Transverse colon (tissue), 3 donors: ENCODE results near the gene TCTN2.

Experiments
- CTCF ChIP-seq, 5 experiments: fragments of 200-600 bp in 3 of 5; fragments of 450-650 bp in 2 of 5; sonication (generic) in 3 of 5; IDR thresholded peaks; 1 replicate in 2 of 5; 2 replicates in 3 of 5; pipeline ENCODE4 v1.5.1; 2016 to 2017; ENCODE audit warnings: antibody characterized with exemption in 5 of 5, inconsistent platforms in 3 of 5, mild to moderate bottlenecking in 2 of 5, moderate library complexity in 1 of 5
- EP300 ChIP-seq: sonication (generic); formaldehyde crosslinking; IDR thresholded peaks from one replicate; pipeline ENCODE4 v1.6.1; 2017; ENCODE audit warnings: antibody characterized with exemption, low read depth
- POLR2A ChIP-seq: fragments of 450-650 bp; IDR thresholded peaks from one replicate; pipeline ENCODE4 v1.6.1; 2016; ENCODE audit warnings: antibody characterized with exemption, mild to moderate bottlenecking, moderate library complexity

GRCh38 chr12:123656392-123656791, 14.5 kb upstream of the TCTN2 start:
- TF ChIP-seq EP300 (no peak), CTCF (IDR thresholded peaks at IDR 0.05) (no peak), POLR2A (no peak)
